Hematopoietic multipotent progenitor cell treated with erythropoietin and hydrocortisone succinate and interleukin-3 and kit ligand, for 6 days (in vitro differentiated cells): ENCODE data around the gene SLC27A1.
"Not testable (repeated sequence)": the region's sequence is repeated elsewhere in the genome, so short reads cannot be mapped to it uniquely, and the experiment has no call there.

Source experiments
- DNase-seq: peaks from one replicate; pipeline ENCODE4 v3.0.0-alpha.2; 2015

SLC27A1 gene

DNA sequence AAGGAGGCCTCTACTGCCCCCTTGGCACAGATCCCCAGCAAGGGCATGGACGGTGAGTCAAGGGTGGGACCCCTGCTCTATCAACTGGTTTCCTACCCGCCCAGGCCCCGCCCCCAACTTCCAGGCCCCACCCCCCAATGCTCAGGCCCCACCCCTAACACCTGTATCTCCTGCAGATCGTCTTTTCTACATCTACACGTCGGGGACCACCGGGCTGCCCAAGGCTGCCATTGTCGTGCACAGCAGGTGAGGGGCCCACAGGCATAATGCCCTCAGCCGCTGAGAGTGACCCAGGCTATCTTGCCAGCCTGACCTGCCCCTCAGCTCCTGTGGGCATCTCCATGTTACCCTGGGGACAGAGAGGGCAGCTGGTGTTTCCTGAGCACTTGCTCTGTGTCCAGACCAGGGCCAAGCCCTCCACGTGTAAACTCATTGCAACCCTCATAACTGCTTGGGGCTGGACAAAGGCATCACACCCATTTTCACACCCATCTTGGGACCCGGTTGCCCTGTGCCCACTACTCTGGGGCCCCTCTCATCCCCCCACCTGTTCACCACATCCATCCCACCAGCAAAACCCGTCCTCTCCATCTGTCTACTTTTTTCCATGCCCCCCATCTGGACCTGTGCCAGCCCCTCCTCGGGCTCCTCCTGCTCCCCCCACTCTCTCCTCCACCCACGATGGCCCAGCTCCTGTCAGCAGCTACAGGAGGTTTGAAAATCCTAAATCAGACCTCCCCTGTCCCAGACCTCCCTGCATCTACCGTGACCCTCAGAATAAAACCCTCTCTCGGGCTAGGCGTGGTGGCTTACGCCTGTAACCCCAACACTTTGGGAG is 17.2 kb downstream of the SLC27A1 start:
- DNase-seq: no peak

DNA sequence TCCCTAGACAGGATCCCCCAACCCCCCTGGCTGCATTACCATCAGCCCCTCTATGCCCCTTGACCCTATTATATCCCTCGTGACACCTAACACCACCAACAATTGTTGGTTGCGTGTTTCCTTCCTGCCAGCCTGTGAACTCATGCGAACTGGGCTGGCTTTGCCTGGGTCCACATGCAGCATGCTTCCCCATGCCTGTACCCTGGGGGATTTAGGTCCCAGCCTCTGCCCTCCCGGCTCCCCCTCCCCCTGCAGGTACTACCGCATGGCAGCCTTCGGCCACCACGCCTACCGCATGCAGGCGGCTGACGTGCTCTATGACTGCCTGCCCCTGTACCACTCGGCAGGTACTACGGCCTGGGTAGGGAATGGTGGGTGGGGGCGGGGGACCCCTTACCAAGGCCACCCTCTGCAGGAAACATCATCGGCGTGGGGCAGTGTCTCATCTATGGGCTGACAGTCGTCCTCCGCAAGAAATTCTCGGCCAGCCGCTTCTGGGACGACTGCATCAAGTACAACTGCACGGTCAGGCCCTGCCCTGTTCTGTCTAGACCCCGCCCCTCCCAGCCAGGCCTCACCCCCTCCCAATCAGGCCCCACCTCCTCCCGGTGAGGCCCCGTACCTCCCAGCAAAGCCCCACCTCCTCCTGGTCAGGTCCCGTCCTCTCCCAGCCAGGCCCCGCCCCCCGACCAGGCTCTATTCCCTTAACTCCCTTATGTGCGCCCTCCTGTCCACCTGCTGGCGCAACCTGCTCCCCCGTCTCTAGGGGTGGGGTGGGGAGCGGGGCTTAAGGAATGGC is 18.5 kb downstream of the SLC27A1 start:
- DNase-seq: peak; percentile 97

DNA sequence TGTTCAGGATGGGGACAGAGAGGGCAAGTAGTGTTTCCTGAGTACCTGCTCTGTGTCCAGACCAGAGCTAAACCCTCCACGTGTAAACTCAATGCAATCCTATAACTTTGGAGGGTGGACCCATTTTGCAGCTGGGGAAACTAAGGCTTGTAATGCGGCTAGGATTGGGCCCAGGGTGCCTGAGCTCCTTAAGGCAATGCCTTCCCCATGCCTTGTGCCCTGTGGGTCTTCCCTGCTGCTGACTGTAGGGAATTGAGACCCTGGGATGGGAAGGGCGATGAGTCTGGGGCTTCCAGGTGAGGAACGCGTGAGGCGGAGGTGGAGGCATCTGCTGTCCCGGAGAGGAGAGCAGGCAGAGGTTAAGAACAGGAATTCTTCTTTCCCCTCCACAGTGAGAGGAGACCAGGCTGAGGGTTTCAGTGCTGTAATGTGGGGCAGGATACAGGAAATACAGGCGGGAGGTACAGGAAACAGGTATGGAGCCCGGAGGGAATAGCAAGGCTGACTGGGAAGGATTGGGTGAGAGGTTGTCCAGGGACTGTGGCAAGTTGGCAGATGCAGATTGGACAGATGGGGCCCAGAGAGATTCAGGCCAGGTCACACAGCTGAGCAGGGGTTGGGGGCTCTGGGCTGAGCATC is 19.2 kb downstream of the SLC27A1 start:
- DNase-seq: no peak

DNA sequence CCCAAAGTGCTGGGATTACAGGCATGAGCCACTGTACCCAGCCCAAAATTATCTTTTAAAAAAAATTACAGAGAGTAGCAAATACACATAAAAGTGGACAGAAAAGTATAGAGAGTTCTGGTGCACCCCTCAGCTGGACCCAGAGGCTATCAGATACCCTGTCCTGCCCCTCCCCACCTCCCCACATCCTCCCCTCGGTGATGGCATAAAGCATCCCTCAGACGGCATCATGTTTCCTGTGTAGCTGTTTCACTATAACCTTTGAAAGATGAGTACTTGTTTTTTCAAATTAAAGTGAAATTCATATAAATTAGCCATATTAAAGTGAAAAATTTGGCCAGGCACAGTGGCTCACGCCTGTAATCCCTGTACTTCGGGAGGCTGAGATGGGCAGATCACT is 20.1 kb downstream of the SLC27A1 start:
- no peak for DNase-seq

GRCh38 chr19:17491287-17491686 is 21.0 kb downstream of the SLC27A1 start:
- DNase-seq: no peak

DNA sequence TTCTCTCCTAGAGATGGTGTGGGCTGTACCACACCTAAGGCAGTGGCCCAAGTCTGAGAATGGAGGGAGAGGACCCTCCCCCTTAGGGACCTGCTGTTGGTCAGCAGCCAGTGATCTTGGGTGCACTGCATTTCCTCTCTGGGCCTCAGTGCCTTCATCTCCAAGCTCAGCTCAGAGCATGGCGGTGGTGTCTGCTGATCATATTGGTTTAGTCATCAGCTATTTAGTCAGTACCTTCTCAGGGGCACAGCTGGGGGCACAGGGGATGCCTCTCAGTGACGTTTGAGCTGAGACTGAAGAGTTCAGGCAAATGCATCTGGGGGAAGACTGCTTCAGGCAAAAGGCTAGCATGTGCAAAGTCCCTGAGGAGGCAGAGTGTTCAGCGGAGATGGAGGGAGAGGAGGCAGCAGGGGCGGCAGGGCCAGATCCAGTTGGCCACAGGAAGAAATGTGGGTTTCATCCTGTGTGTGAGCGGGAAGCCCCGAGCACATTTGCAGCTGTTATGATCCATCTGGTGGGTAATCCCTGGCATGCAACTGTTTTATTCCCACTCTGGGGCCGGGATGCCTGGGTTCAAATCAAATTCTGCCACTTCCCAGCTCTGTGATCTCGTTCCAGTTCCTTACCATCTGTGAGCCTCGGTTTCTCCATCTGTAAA is 25.4 kb downstream of the SLC27A1 start:
- DNase-seq: no peak

GRCh38 chr19:17496337-17496997 is 26.1 kb downstream of the SLC27A1 start:
- peak; percentile 94 for DNase-seq

DNA sequence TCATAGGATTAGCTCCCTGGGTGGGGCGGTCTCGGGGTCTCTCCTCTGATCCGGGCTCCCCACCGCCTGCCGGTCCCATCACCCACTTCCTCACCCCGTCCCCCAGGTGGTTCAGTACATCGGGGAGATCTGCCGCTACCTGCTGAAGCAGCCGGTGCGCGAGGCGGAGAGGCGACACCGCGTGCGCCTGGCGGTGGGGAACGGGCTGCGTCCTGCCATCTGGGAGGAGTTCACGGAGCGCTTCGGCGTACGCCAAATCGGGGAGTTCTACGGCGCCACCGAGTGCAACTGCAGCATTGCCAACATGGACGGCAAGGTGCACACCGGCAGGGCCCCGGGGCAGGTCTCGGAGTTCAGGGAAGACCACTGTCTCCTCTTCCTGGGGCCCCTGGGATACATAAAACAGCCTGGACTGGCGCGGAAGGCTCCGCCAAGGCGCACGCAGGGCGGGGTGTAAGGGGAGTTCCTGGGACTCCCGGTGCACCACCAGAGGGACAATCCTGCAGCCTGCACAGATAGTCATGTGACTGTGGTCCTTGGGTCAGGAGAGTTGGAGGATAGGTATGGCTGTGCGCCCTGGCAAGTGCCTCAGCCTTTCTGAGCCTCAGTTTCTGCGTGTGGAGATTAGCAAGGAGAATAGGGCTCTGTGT is 26.9 kb downstream of the SLC27A1 start:
- no peak for DNase-seq

GRCh38 chr19:17499025-17499424 is 28.7 kb downstream of the SLC27A1 start:
- not testable (repeated sequence) for DNase-seq

DNA sequence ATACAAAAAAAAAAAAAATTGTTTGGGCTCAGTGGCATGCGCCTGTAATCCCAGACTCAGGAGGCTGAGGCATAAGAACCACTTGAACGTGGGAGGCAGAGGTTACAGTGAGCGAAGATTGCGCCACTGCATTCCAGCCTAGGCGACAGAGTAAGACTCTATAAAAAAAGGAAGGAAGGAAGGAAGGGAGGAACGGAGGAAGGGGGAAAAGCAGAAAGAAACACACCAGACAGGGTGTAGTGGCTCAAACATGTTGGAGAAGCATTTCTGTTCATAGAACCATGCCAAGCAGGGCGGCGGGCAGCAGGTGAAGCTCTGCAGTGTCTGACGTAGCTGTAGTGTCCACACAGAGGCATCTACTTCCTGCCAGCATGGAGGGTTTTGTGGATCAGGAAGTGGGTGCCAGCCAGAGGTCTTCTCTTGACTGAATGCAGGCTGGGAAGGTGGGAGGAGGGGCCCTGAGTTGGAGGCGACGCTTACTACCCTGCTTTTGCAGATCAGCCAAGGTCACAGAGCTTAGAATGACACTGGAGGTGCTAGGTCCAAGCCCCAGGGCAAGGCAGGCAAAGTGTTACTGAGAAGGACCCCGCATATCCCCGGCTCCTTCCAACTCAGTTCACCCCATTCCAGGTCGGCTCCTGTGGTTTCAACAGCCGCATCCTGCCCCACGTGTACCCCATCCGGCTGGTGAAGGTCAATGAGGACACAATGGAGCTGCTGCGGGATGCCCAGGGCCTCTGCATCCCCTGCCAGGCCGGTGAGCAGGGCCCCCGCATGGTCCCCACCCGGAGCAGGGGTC is 29.5 kb downstream of the SLC27A1 start:
- DNase-seq: peak; percentile 50

- no peak for DNase-seq
Observed at GRCh38 chr19:17500447-17501198, 30.3 kb downstream of the SLC27A1 start.

GRCh38 chr19:17503240-17503639 is 32.9 kb downstream of the SLC27A1 start:
- DNase-seq: no peak

DNA sequence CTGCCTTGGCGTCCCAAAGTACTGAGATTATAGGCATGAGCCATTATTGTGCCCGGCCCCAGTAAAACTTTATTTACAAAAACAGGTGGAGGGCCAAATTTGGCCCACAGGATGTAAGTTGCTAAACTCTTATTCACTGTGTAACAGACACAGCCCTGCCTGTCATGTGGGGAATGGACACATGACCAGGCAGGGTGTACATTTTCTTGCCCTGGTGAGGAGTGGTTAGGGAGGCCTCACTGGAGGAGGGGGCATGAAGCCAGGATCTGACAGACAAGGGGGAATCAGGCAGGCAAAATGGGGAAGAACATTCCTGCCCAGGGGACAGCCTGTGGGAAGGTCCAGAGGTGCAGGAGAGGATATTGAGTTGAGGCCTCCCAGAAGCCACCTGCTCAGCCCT is 33.7 kb downstream of the SLC27A1 start:
- DNase-seq: no peak

DNA sequence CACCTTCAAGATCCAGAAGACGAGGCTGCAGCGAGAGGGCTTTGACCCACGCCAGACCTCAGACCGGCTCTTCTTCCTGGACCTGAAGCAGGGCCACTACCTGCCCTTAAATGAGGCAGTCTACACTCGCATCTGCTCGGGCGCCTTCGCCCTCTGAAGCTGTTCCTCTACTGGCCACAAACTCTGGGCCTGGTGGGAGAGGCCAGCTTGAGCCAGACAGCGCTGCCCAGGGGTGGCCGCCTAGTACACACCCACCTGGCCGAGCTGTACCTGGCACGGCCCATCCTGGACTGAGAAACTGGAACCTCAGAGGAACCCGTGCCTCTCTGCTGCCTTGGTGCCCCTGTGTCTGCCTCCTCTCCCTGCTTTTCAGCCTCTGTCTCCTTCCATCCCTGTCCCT is 34.1 kb downstream of the SLC27A1 start:
- DNase-seq: no peak

- DNase-seq: no peak
Observed at GRCh38 chr19:17505223-17505622, 34.9 kb downstream of the SLC27A1 start.

- DNase-seq: no peak
Observed at GRCh38 chr19:17506745-17507144, 36.4 kb downstream of the SLC27A1 start.

- not testable (repeated sequence) for DNase-seq
Observed at GRCh38 chr19:17508558-17508933, 38.2 kb downstream of the SLC27A1 start.

DNA sequence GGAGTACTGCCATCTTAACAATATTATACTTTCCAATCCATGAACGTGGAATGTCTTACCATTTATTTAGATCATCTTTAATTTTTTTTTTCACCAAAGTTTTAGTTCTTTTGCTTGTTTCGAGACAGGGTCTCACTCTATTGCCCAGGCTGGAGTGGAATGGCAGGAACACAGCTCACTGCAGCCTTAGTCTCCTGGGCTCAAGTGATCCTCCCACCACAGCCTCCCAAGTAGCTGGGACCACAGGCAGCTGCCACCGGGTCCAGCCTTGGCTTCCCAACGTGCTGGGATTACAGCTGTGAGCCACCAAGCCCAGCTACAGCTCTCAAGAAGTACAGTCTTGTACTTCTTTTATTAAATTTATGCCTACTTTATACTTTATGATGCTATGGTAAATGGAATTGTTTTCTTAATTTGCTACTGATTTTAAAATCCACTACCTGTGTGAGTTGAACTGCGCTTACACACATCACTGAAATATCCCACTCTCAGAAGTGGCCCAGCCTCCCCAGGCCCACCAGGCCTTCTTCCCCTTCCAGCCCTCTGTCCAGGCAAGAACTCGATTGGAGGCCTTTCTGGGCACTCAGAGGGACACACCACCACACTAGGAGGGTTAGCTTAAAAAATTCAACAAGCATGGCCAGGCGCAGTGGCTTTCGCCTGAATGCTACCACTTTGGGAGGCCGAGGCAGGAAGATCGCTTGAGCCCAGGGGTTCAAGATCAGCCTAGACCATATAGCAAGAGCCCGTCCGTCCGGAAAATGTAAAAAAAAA is 40.1 kb downstream of the SLC27A1 start:
- no peak for DNase-seq

GRCh38 chr19:17511724-17512573 is 41.6 kb downstream of the SLC27A1 start:
- DNase-seq: peak; percentile 97
